Activated CD4-positive, alpha-beta T cell treated with anti-CD3 and anti-CD28 coated beads, Interleukin-2, amount 10 ng/mL, durations not matched to agents 7 days and 5 days (primary cell): ENCODE results near the gene WBP1L. TPM values are rescaled to one million over a fixed set of nuclear protein-coding genes. Genes with fewer than 3 reads are reported as not detected.
"Not testable (repeated sequence)": the region's sequence is repeated elsewhere in the genome, so short reads cannot be mapped to it uniquely, and the experiment has no call there.

Experiments used
- CTCF ChIA-PET: fragments of 350-600 bp; sonication (Branson Sonifier 250); formaldehyde crosslinking; loops from one replicate; lab custom pipeline; 2021; ENCODE audit warnings: antibody characterized with exemption; lab: Charles Lee
- POLR2A ChIA-PET: fragments of 350-600 bp; sonication (Branson Sonifier 250); formaldehyde crosslinking; loops from one replicate; lab custom pipeline; 2021; ENCODE audit warnings: antibody characterized with exemption; lab: Charles Lee
- DNase-seq: peaks from one replicate; pipeline ENCODE4 v3.0.0-alpha.2; 2020
- H3K27ac Mint-ChIP-seq: one replicate; pipeline ENCODE4 v1.8.0; 2021; ENCODE audit warnings: mild to moderate bottlenecking, moderate library complexity, mixed read lengths
- H3K27me3 Mint-ChIP-seq: one replicate; pipeline ENCODE4 v1.8.0; 2021; ENCODE audit warnings: mixed read lengths
- H3K36me3 Mint-ChIP-seq: one replicate; pipeline ENCODE4 v1.8.0; 2021; ENCODE audit warnings: low read depth, mixed read lengths
- H3K4me1 Mint-ChIP-seq: one replicate; pipeline ENCODE4 v1.8.0; 2021; ENCODE audit warnings: mixed read lengths
- H3K4me3 Mint-ChIP-seq: one replicate; pipeline ENCODE4 v1.8.0; 2021; ENCODE audit warnings: mild to moderate bottlenecking, moderate library complexity, mixed read lengths
- H3K9me3 Mint-ChIP-seq: one replicate; pipeline ENCODE4 v1.8.0; 2021; ENCODE audit warnings: mixed read lengths
- total RNA-seq, 2 experiments: library from RNA; stranded (reverse); gene quantifications; one replicate each; pipeline ENCODE4 v1.2.3, GENCODE V29; 2021

Gene WBP1L
- 10 to 100 TPM; 30.2 to 31.4 TPM for total RNA-seq

DNA sequence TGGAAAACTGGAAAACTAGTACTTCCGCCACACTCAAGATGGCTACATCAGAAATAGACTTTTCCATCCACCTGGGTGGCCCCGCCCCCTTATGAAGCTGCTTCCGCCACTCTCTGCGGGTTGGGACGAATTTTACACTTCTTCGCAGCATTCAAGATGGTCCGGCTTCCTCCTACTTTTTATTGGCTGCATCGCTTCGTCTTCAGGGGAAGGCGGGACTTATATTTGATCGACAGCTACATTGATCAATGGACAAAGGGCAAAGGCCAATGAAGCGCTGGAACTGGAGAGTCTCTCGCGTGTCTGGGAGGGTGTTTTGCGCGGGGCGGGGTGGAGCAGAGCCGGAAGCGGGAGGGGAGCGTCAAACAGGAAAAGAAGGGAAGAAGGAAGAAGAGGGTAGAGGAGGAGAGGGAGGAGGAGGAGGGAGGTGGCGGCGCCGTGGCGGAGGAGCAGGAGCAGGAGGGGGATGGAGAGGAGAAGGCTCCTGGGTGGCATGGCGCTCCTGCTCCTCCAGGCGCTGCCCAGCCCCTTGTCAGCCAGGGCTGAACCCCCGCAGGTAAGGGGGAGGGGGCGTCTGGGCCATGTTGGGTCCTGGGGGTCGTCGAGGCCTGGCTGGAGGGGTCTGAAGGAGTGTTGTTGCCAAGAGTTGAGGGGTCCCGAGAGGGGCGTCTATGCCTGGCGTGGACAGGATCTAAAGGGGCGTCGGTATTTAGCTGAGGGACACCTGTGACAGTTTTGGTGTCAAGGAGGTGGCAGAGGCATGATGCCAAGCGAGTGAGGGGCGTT is at the start of gene WBP1L:
Gene WBP1L (plus strand): TSS at position 361 of the 786 bp plus-strand sequence. CDS start 106 bp downstream, at position 467.
- Mint-ChIP-seq H3K4me3 (peak within 1 kb of the TSS; percentile 91), H3K9me3 (peaks cover 4% of the 10 kb centered on the region), H3K36me3 (peaks cover 21% of the 10 kb centered on the region), H3K27me3 (no peaks in the 10 kb centered on the region), H3K27ac (peak within 1 kb of the TSS; percentile 95), H3K4me1 (peaks cover 46% of the 10 kb centered on the region)
- POLR2A ChIA-PET, result interaction anchor here (0.9 to 1.2 kb wide), 3 partner anchors 9 to 98 kb away, joined by 3 to 5 read pairs (median 3); no protein-coding TSS in a partner anchor
- DNase-seq, result peak; percentile 97
- CTCF ChIA-PET, result interaction anchor here (1.1 to 2.9 kb wide), 8 partner anchors 9 to 501 kb away, joined by 3 to 11 read pairs (median 5); partner anchors contain the start of genes ARL3 and SFXN2

DNA sequence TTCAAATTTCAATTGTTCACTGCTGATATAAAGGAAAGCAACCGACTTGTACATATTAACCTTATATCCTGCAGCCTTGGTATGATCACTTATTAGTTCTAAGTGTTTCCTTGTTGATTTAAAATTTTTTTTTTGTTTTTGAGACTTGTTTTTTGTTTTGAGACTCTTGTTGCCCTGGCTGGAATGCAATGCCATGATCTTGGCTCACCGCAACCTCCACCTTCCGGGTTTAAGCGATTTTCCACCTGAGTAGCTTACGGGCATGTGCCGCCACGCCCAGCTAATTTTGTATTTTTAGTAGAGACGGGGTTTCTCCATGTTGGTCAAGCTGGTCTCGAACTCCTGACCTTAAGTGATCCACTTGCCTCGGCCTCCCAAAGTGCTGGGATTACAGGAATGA is 48.3 kb upstream of the WBP1L start:
- CTCF ChIA-PET, H3K9me3 Mint-ChIP-seq, H3K4me1 Mint-ChIP-seq, DNase-seq, H3K27ac Mint-ChIP-seq, H3K4me3 Mint-ChIP-seq, POLR2A ChIA-PET, H3K27me3 Mint-ChIP-seq: not testable (repeated sequence)
- peaks cover 18% of the 10 kb centered on the region for H3K36me3 Mint-ChIP-seq

GRCh38 chr10:102696736-102697135 is 47.0 kb upstream of the WBP1L start:
- DNase-seq, result no peak
- ChIA-PET CTCF (interaction anchor here (0.5 to 0.8 kb wide), 3 partner anchors 23 to 1970 kb away, joined by 3 read pairs; no protein-coding TSS in a partner anchor), POLR2A (no interaction called here)
- Mint-ChIP-seq H3K27ac (no peak overlapping the region), H3K27me3 (no peaks in the 10 kb centered on the region), H3K36me3 (peaks cover 18% of the 10 kb centered on the region), H3K9me3 (no peaks in the 10 kb centered on the region), H3K4me1 (no peaks in the 10 kb centered on the region), H3K4me3 (no peak overlapping the region)

GRCh38 chr10:102698894-102699293 is 44.9 kb upstream of the WBP1L start:
- Mint-ChIP-seq H3K4me3 (no peak overlapping the region), H3K27me3 (no peaks in the 10 kb centered on the region), H3K36me3 (peaks cover 18% of the 10 kb centered on the region), H3K4me1 (no peaks in the 10 kb centered on the region), H3K27ac (no peak overlapping the region), H3K9me3 (no peaks in the 10 kb centered on the region)
- DNase-seq, result no peak
- CTCF ChIA-PET, result interaction anchor here (0.8 to 1.2 kb wide), 2 partner anchors 12 to 21 kb away, joined by 3 read pairs; no protein-coding TSS in a partner anchor
- POLR2A ChIA-PET, result no interaction called here

DNA sequence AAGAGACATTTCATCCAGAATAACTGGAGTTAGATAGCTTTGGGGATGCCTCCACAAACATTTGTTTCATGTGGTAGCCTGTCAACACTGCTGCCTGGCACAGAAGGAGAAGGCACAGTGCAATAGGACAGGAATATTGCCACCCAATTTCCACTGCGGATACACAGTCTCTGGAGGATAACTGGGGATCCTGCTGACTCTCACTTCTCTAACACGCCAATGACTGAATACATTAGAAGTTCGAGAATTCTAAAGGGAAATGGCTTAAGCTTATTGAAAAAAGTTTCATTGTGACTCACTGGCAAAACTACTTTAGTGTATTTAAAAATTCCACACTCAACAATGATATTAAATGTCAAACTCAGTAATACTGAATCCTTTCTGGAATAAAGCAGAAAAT is 42.5 kb upstream of the WBP1L start:
- peaks cover 2% of the 10 kb centered on the region for H3K4me1 Mint-ChIP-seq
- H3K27me3 Mint-ChIP-seq, result no peaks in the 10 kb centered on the region
- no peak overlapping the region for H3K4me3 Mint-ChIP-seq
- DNase-seq, result no peak
- CTCF ChIA-PET, result interaction anchor here (1.5 to 2.5 kb wide), 2 partner anchors 13 to 31 kb away, joined by 3 to 14 read pairs; partner anchors contain the start of genes ARL3 and SFXN2
- POLR2A ChIA-PET, result no interaction called here
- H3K9me3 Mint-ChIP-seq, result no peaks in the 10 kb centered on the region
- H3K36me3 Mint-ChIP-seq, result peaks cover 22% of the 10 kb centered on the region
- no peak overlapping the region for H3K27ac Mint-ChIP-seq

GRCh38 chr10:102701796-102702195 is 42.0 kb upstream of the WBP1L start:
- Mint-ChIP-seq H3K4me3 (no peak overlapping the region), H3K9me3 (no peaks in the 10 kb centered on the region), H3K36me3 (peaks cover 20% of the 10 kb centered on the region), H3K27me3 (no peaks in the 10 kb centered on the region), H3K27ac (no peak overlapping the region), H3K4me1 (peaks cover 4% of the 10 kb centered on the region)
- POLR2A ChIA-PET, result no interaction called here
- no peak for DNase-seq
- CTCF ChIA-PET, result interaction anchor here (1.5 to 2.5 kb wide), 2 partner anchors 12 to 32 kb away, joined by 3 to 14 read pairs; partner anchors contain the start of genes ARL3 and SFXN2

DNA sequence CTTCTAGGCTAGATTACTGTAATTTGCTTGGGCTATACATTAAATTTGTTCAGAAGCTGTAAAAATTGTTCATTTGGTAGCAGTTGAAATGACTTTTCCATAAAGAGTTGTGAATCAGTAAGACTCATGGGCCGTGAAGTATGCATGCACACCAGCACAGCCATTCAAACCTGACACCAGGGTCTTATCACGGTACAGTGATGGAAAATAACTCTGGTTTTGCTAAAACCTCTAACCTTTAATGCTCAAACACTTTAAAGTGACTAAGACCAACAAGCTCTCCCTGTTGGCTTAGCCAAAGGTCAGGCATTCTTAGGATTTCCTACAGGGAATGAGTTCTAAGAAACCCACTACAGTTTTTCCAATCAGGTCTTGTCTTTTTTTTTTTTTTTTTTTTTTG is 41.0 kb upstream of the WBP1L start:
- ChIA-PET POLR2A (no interaction called here), CTCF (interaction anchor here (0.6 to 2.5 kb wide), 2 partner anchors 11 to 1301 kb away, joined by 3 to 14 read pairs; partner anchors contain the start of genes ARL3 and SFXN2)
- no peaks in the 10 kb centered on the region for H3K9me3 Mint-ChIP-seq
- H3K27ac Mint-ChIP-seq, result no peak overlapping the region
- H3K4me1 Mint-ChIP-seq, result peaks cover 12% of the 10 kb centered on the region
- peaks cover 15% of the 10 kb centered on the region for H3K36me3 Mint-ChIP-seq
- DNase-seq, result no peak
- H3K27me3 Mint-ChIP-seq, result no peaks in the 10 kb centered on the region
- no peak overlapping the region for H3K4me3 Mint-ChIP-seq

DNA sequence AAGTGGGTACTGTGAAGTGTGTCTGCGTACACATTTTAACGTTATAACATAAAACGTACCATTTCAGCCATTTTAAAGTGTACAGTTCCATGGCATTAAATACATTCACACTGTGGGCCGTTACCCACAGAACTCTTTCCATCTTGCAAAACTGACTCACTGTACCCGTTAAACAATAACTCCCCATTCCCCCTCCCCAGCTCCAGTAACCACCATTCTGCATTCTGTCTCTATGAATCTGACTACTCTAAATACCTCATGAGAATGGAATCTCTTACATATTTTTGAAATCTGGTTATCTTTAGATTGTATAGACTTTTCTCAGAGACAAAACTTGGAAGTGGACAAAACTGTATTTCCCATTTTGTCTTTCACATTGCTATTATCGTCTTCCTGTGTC is 38.8 kb upstream of the WBP1L start:
- Mint-ChIP-seq H3K4me3 (no peak overlapping the region), H3K36me3 (peaks cover 6% of the 10 kb centered on the region)
- POLR2A ChIA-PET, result no interaction called here

GRCh38 chr10:102705531-102705930 is 38.2 kb upstream of the WBP1L start:
- Mint-ChIP-seq H3K4me3 (no peak overlapping the region), H3K27ac (no peak overlapping the region), H3K9me3 (no peaks in the 10 kb centered on the region), H3K27me3 (no peaks in the 10 kb centered on the region), H3K36me3 (peaks cover 6% of the 10 kb centered on the region), H3K4me1 (peaks cover 16% of the 10 kb centered on the region)
- CTCF ChIA-PET, result interaction anchor here (1.2 kb wide), 1 partner anchor 9 kb away, joined by 3 read pairs; the partner anchor contains the start of genes ARL3 and SFXN2
- POLR2A ChIA-PET, result no interaction called here
- no peak for DNase-seq

More for the DNA sequence above, 38.8 kb upstream of the WBP1L start:
- Mint-ChIP-seq H3K27ac (no peak overlapping the region), H3K4me1 (peaks cover 12% of the 10 kb centered on the region), H3K9me3 (no peaks in the 10 kb centered on the region), H3K27me3 (no peaks in the 10 kb centered on the region)
- CTCF ChIA-PET, result interaction anchor here (1.2 kb wide), 1 partner anchor 9 kb away, joined by 3 read pairs; the partner anchor contains the start of genes ARL3 and SFXN2
- no peak for DNase-seq

DNA sequence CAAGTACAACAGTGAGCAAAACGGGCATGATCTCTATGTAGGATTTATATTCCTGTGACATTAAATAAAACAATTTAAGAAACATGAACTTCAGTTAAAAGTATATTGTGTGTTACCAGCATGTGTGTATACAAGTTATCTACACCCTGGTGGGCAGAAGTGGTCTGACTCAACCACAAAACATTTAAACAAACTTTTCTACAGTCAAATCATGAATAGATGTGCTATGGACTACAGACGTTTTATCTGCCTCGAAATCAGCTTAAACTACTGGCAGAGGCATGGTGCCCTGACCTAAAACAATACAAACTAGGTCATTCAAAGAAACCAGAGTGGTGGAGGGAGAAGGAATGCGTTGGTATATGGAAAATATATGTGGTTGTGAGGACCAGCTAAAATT is 33.1 kb upstream of the WBP1L start:
- peaks cover 40% of the 10 kb centered on the region for H3K4me1 Mint-ChIP-seq
- POLR2A ChIA-PET, result no interaction called here

GRCh38 chr10:102712089-102712488 is 31.7 kb upstream of the WBP1L start:
- POLR2A ChIA-PET, result no interaction called here
- Mint-ChIP-seq H3K36me3 (peaks cover 6% of the 10 kb centered on the region), H3K9me3 (no peaks in the 10 kb centered on the region), H3K27me3 (no peaks in the 10 kb centered on the region), H3K27ac (no peak overlapping the region), H3K4me3 (peak overlapping the region; percentile 81), H3K4me1 (peaks cover 46% of the 10 kb centered on the region)
- CTCF ChIA-PET, result interaction anchor here (0.6 to 2.6 kb wide), 5 partner anchors 15 to 930 kb away, joined by 3 to 12 read pairs (median 4); partner anchors contain the start of gene CNNM2
- DNase-seq, result no peak

More for the DNA sequence above, 33.1 kb upstream of the WBP1L start:
- Mint-ChIP-seq H3K27ac (peak overlapping the region; percentile 70), H3K4me3 (no peak overlapping the region), H3K27me3 (no peaks in the 10 kb centered on the region), H3K9me3 (no peaks in the 10 kb centered on the region), H3K36me3 (no peaks in the 10 kb centered on the region)
- no peak for DNase-seq
- CTCF ChIA-PET, result interaction anchor here (0.6 to 1.3 kb wide), 4 partner anchors 11 to 404 kb away, joined by 3 to 5 read pairs (median 3); no protein-coding TSS in a partner anchor

DNA sequence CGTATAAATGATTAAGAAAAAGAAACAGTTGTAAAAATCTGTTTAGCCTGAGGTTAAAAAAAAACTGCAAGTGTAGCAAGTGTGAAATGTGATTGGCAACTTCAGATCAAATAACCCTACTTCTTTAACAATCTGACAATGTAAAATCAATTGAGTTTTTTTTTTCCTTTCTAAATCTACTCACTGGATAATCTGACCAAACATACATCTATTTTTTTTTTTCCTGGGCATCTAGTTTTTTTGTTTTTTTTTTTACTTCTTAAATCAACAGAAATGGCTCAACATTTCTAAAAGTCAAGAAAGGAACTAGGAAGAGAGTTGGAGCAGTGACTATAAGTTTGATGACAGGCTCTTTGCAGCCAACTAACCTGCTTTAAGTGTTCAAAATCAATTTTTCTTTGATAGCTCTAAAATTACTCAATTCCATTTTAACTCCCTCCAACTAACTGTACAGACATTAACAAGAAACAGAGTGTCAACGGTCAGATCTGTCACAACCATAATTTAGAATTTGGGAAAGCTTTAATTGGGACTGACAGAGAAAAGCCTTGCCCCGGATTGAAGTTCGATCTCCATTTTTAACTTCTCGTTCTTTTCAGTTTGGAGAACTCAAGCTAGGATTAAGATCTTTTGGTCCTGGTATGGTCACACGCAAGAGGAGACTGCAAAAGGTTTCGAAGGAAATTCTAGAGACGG is 30.8 kb upstream of the WBP1L start:
- POLR2A ChIA-PET, result interaction anchor here (0.5 to 0.7 kb wide), 3 partner anchors 21 to 197 kb away, joined by 3 to 4 read pairs (median 3); partner anchors contain the start of gene WBP1L
- CTCF ChIA-PET, result interaction anchor here (0.6 to 2.6 kb wide), 16 partner anchors 11 to 209 kb away, joined by 3 to 14 read pairs (median 5); partner anchors contain the start of genes CNNM2 and SUFU
- Mint-ChIP-seq H3K4me1 (peaks cover 49% of the 10 kb centered on the region), H3K27me3 (no peaks in the 10 kb centered on the region), H3K36me3 (peaks cover 9% of the 10 kb centered on the region), H3K9me3 (no peaks in the 10 kb centered on the region), H3K4me3 (peak overlapping the region; percentile 81), H3K27ac (peak overlapping the region; percentile 82)
- no peak for DNase-seq
